GM12892 (cell line): ENCODE measurements around the gene C7orf33.

ENCODE experiments used
- POLR2A ChIP-seq: IDR thresholded peaks from 2 replicates; pipeline ENCODE4 v1.6.1; 2011; ENCODE audit warnings: low read depth, low read length, control low read depth
- POLR2AphosphoS5 ChIP-seq: IDR thresholded peaks from 2 replicates; pipeline ENCODE4 v1.6.1; 2011; ENCODE audit warnings: low read depth, low read length, control low read depth

- TF ChIP-seq POLR2AphosphoS5 (no peak), POLR2A (no peak)
Measured at GRCh38 chr7:148630078-148630477, 39.5 kb downstream of the C7orf33 start.
